Smooth muscle cell (in vitro differentiated cells): ENCODE data around the gene EED. TPM values are rescaled to one million over a fixed set of nuclear protein-coding genes. Genes with fewer than 3 reads are reported as not detected.
"Not testable (repeated sequence)": the region's sequence is repeated elsewhere in the genome, so short reads cannot be mapped to it uniquely, and the experiment has no call there.

ENCODE experiments used
- DNase-seq: peaks from one replicate; lab custom pipeline; 2025; ENCODE audit not compliant: unreplicated experiment; lab: John Stamatoyannopoulos, UW
- H2AFZ ChIP-seq: fragments of 200-600 bp; sonication (generic); 2 replicates; pipeline ENCODE4 v1.6.0; 2016; ENCODE audit warnings: antibody characterized with exemption, low read depth, mild to moderate bottlenecking
- H3F3A ChIP-seq: fragments of 200-600 bp; sonication (generic); 2 replicates; pipeline ENCODE4 v1.6.0; 2017; ENCODE audit warnings: antibody characterized with exemption, low read depth
- H3K27ac ChIP-seq: fragments of 200-600 bp; sonication (generic); 2 replicates; pipeline ENCODE4 v1.5.1; 2016; ENCODE audit warnings: low read depth, mild to moderate bottlenecking
- H3K27me3 ChIP-seq: fragments of 200-600 bp; sonication (generic); 2 replicates; pipeline ENCODE4 v1.6.1; 2016; ENCODE audit warnings: low read depth, mild to moderate bottlenecking
- H3K36me3 ChIP-seq: fragments of 200-600 bp; sonication (generic); 2 replicates; pipeline ENCODE4 v1.5.1; 2016; ENCODE audit warnings: low read depth
- H3K4me1 ChIP-seq: fragments of 200-600 bp; sonication (generic); 2 replicates; pipeline ENCODE4 v1.5.1; 2016; ENCODE audit warnings: low read depth
- H3K4me2 ChIP-seq: fragments of 200-600 bp; sonication (generic); 2 replicates; pipeline ENCODE4 v1.6.0; 2016; ENCODE audit warnings: mild to moderate bottlenecking
- H3K4me3 ChIP-seq: fragments of 200-600 bp; sonication (generic); 2 replicates; pipeline ENCODE4 v1.5.1; 2016; ENCODE audit warnings: mild to moderate bottlenecking
- H3K79me2 ChIP-seq: fragments of 200-600 bp; sonication (generic); 2 replicates; pipeline ENCODE4 v1.6.0; 2016; ENCODE audit warnings: low read depth, mild to moderate bottlenecking
- H3K9ac ChIP-seq: fragments of 200-600 bp; sonication (generic); 2 replicates; pipeline ENCODE4 v1.6.0; 2016; ENCODE audit warnings: low read depth
- H3K9me3 ChIP-seq: fragments of 200-600 bp; sonication (generic); replicated peaks from 2 replicates; pipeline ENCODE4 v1.5.1; 2016; ENCODE audit warnings: low read depth
- H4K20me1 ChIP-seq: fragments of 200-600 bp; sonication (generic); 2 replicates; pipeline ENCODE4 v1.6.0; 2016; ENCODE audit warnings: low read depth
- WGBS: methylation state at CpG from one replicate; pipeline ENCODE4 v1.1.7; 2016; ENCODE audit warnings: low lambda C conversion rate; 5-methylcytosine and 5-hydroxymethylcytosine counted together
- polyA plus RNA-seq: library from polyadenylated mRNA; unstranded; fragments of >200 nt; fragmentation: Nextera tagmentation; extraction: Ambion mirVana; gene quantifications from 2 replicates; pipeline ENCODE4 v1.2.1, GENCODE V29; 2016
- total RNA-seq: library from RNA; depleted of rRNA; stranded (reverse); fragments of >200 nt; gene quantifications from 2 replicates; pipeline ENCODE4 v1.2.3, GENCODE V29; 2014
- TF ChIP-seq, protein P1 (sequence below): fragments of 200-600 bp; sonication (generic); IDR thresholded peaks from 2 replicates; pipeline ENCODE4 v1.5.1; 2017; ENCODE audit warnings: borderline replicate concordance, mild to moderate bottlenecking, antibody characterized with exemption; ENCODE audit not compliant: insufficient read depth, poor library complexity, severe bottlenecking

EED gene
- total and polyA plus RNA-seq, 2 experiments from 2014 or later: 18.6 to 38.7 TPM

- H3K27me3 ChIP-seq: no peaks in the 10 kb centered on the region
- TF ChIP-seq, protein P1, sequence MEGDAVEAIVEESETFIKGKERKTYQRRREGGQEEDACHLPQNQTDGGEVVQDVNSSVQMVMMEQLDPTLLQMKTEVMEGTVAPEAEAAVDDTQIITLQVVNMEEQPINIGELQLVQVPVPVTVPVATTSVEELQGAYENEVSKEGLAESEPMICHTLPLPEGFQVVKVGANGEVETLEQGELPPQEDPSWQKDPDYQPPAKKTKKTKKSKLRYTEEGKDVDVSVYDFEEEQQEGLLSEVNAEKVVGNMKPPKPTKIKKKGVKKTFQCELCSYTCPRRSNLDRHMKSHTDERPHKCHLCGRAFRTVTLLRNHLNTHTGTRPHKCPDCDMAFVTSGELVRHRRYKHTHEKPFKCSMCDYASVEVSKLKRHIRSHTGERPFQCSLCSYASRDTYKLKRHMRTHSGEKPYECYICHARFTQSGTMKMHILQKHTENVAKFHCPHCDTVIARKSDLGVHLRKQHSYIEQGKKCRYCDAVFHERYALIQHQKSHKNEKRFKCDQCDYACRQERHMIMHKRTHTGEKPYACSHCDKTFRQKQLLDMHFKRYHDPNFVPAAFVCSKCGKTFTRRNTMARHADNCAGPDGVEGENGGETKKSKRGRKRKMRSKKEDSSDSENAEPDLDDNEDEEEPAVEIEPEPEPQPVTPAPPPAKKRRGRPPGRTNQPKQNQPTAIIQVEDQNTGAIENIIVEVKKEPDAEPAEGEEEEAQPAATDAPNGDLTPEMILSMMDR: no peak
- H2AFZ ChIP-seq: no peak overlapping the region
- peaks cover 11% of the 10 kb centered on the region for H3K79me2 ChIP-seq
- H4K20me1 ChIP-seq: peaks cover 15% of the 10 kb centered on the region
- peaks cover 8% of the 10 kb centered on the region for H3K36me3 ChIP-seq
- H3K27ac ChIP-seq: no peak overlapping the region
- H3K9me3 ChIP-seq: no peaks in the 10 kb centered on the region
- H3K4me1 ChIP-seq: no peaks in the 10 kb centered on the region
- no peak for DNase-seq
- no peaks in the 10 kb centered on the region for H3F3A ChIP-seq
- H3K4me2 ChIP-seq: no peak overlapping the region
- 97% methylated on average over 3 of the region's 3 CpGs for WGBS
- H3K9ac ChIP-seq: no peak overlapping the region
- H3K4me3 ChIP-seq: no peak overlapping the region
These were observed 35.2 kb downstream of the EED start for GRCh38 chr11:86279747-86280146.

- Histone ChIP-seq H2AFZ (no peak overlapping the region), H3F3A (peaks cover 6% of the 10 kb centered on the region), H3K4me3 (no peak overlapping the region), H3K9ac (no peak overlapping the region), H3K4me2 (no peak overlapping the region), H4K20me1 (no peaks in the 10 kb centered on the region), H3K27me3 (no peaks in the 10 kb centered on the region), H3K79me2 (no peaks in the 10 kb centered on the region), H3K9me3 (no peaks in the 10 kb centered on the region), H3K36me3 (no peaks in the 10 kb centered on the region), H3K27ac (no peak overlapping the region), H3K4me1 (no peaks in the 10 kb centered on the region)
- 98% methylated on average over 2 of the region's 2 CpGs for WGBS
- TF ChIP-seq, protein P1: no peak
- DNase-seq: no peak
These were observed 42.9 kb downstream of the EED start for GRCh38 chr11:86287468-86287796.

- WGBS: 46% methylated on average over 7 of the region's 7 CpGs
- Histone ChIP-seq H3K4me1 (no peaks in the 10 kb centered on the region), H3K4me3 (no peak overlapping the region), H3F3A (peaks cover 6% of the 10 kb centered on the region), H3K36me3 (no peaks in the 10 kb centered on the region), H2AFZ (no peak overlapping the region), H3K4me2 (peak overlapping the region; percentile 25), H3K9me3 (no peaks in the 10 kb centered on the region), H3K9ac (no peak overlapping the region), H4K20me1 (no peaks in the 10 kb centered on the region), H3K27me3 (no peaks in the 10 kb centered on the region), H3K79me2 (no peaks in the 10 kb centered on the region), H3K27ac (peak overlapping the region; percentile 65)
- no peak for DNase-seq
- TF ChIP-seq, protein P1: no peak
These were observed 44.4 kb downstream of the EED start for GRCh38 chr11:86288776-86289507.

DNA sequence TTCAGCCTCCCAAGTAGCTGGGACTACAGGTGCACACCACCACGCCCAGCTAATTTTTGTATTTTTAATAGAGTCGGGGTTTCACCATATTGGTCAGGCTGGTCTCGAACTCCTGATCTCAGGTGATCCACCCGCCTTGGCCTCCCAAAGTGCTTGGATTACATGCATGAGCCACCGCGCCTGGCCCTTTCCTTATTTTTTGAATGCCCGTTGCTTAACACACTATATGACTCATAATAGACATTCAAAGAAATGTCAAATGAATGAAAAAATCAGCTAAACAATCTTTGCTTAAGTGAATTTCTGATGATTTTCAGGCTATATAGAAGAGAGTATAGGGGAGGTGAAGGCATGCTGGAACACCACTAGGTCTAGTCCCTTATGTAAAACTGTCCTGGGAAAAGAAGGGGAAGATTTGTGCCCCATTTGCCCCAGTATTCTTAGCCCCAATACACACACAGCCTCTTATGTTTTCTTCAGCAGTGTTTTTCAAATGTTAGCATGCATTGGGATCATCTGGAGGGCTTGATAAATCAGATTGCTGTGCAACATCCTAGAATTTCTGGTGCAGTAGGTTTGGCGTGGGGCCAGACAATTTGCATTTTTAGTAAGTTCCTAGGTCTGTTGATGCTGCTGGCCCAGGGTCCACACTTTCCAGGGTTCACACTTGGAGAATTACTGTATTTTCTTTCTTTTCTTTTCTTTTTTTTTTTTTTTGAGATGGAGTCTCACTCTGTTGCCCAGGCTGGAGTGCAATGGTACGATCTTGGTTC is 45.1 kb downstream of the EED start:
- H3K79me2 ChIP-seq, H3K9me3 ChIP-seq, H3K36me3 ChIP-seq, H3K4me2 ChIP-seq, H3F3A ChIP-seq, H4K20me1 ChIP-seq, H3K27ac ChIP-seq, H3K9ac ChIP-seq, H3K27me3 ChIP-seq, H2AFZ ChIP-seq, DNase-seq, H3K4me3 ChIP-seq, H3K4me1 ChIP-seq: not testable (repeated sequence)
- 93% methylated on average over 9 of the region's 9 CpGs for WGBS
